Fibroblast of the aortic adventitia (primary cell): Measurements from ENCODE around the gene MCU. TPM values are rescaled to one million over a fixed set of nuclear protein-coding genes. Genes with fewer than 3 reads are reported as not detected.
"Not testable (repeated sequence)": the region's sequence is repeated elsewhere in the genome, so short reads cannot be mapped to it uniquely, and the experiment has no call there.

Source experiments
- DNase-seq: peaks from one replicate; pipeline ENCODE4 v3.0.0-alpha.2; 2010; ENCODE audit warnings: low read depth
- H3K4me3 ChIP-seq: 2 replicates; pipeline ENCODE4 v1.5.1; 2011; ENCODE audit warnings: low read depth, mild to moderate bottlenecking, control low read depth, low read length, moderate library complexity
- total RNA-seq: library from RNA; depleted of rRNA; stranded (reverse); fragments of >200 nt; gene quantifications from 2 replicates; pipeline ENCODE4 v1.2.3, GENCODE V29; 2012; ENCODE audit warnings: low replicate concordance
- TF ChIP-seq, protein P1 (sequence below): IDR thresholded peaks from 2 replicates; pipeline ENCODE4 v1.5.1; 2011; ENCODE audit warnings: mild to moderate bottlenecking, low read length, control low read depth, inconsistent platforms; ENCODE audit not compliant: insufficient read depth

Gene MCU
- total RNA-seq, 1 donor: 32.5 TPM

DNA sequence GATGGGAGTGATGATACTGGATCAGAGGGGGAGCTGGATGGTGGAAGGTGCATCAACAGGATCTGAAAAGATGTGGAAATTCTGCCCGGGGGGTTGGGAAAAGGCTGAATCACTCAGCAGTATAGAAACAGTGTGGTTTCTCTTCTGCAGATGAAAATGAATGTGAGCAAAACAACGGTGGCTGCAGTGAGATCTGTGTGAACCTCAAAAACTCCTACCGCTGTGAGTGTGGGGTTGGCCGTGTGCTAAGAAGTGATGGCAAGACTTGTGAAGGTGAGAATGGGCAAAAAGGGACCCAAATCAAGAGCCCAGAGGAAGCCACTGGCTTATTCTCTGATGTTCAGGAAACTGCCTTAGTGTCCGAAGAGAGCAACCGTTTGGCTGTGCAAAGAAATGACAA is 214.5 kb downstream of the MCU start:
- H3K4me3 ChIP-seq: no peak overlapping the region
- TF ChIP-seq, protein P1, sequence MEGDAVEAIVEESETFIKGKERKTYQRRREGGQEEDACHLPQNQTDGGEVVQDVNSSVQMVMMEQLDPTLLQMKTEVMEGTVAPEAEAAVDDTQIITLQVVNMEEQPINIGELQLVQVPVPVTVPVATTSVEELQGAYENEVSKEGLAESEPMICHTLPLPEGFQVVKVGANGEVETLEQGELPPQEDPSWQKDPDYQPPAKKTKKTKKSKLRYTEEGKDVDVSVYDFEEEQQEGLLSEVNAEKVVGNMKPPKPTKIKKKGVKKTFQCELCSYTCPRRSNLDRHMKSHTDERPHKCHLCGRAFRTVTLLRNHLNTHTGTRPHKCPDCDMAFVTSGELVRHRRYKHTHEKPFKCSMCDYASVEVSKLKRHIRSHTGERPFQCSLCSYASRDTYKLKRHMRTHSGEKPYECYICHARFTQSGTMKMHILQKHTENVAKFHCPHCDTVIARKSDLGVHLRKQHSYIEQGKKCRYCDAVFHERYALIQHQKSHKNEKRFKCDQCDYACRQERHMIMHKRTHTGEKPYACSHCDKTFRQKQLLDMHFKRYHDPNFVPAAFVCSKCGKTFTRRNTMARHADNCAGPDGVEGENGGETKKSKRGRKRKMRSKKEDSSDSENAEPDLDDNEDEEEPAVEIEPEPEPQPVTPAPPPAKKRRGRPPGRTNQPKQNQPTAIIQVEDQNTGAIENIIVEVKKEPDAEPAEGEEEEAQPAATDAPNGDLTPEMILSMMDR: no peak
- no peak for DNase-seq

DNA sequence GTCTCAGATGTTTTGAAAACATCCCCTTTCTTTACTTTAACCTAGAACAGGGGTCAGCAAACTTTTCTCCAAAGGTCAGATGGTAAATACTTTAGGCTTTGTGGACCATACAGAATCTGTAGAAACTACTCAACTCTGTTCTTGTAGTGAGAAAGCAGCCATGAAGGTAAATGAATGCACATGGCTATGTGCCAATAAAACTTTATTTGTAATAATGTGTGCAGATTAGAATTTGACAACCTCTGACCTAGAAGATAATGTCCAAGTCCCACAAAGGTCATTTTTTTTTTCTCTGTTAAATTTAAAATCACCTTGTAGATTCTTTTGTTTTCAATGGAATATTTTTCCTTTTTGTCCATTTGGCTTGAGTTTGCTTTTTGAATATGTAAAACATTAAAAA is 218.8 kb downstream of the MCU start:
- TF ChIP-seq, protein P1: no peak
- H3K4me3 ChIP-seq: no peak overlapping the region
- no peak for DNase-seq

DNA sequence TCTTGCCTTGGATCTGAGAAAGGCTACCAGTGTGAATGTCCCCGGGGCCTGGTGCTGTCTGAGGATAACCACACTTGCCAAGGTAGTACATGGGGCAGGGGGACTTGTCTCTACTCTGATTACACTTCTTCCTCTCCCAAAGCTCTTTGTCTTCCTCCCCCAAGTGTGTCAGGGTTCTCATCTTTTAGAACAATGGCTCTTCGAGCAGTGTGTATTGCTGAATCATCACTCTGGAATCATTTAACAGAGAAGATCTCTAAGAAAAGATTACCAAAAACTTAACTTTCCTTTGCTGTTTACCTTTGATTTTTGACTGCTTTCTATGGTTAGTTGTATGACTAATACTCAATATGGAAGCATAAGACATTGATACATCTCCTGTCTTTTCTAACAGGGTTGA is 219.8 kb downstream of the MCU start:
- H3K4me3 ChIP-seq: no peak overlapping the region
- TF ChIP-seq, protein P1: no peak
- DNase-seq: peak; percentile 27

DNA sequence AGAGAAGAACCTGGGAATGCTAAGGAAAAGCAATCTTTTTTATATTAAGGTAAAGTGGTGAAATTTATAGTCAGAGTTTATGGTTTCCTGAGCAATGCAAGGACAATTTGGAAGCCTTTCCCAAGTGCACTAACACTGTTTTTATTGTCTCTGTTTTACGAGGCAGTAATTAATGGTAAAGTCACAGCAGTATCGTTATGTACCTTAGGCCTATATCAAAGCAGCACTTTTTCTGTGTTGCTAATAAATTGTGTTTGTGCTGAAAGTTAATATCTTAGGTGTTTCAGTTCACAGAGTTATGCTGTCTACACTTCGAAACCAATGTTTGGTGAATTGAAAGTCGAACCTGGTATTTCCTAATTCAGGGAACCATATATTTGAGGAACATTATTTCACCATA is 220.8 kb downstream of the MCU start:
- DNase-seq: no peak
- TF ChIP-seq, protein P1: no peak
- H3K4me3 ChIP-seq: no peak overlapping the region

DNA sequence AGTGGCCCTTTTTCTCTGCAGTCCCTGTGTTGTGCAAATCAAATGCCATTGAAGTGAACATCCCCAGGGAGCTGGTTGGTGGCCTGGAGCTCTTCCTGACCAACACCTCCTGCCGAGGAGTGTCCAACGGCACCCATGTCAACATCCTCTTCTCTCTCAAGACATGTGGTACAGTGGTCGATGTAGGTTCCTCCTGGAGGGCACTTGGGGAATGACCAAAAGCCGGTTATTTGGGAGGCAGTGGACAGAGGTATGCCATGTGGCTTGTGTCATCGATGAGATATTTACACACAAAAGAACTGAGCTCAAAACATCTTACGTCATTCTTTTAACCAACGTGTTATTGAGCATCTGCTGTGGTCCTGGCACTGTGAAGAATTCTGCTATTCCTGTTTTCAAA is 221.3 kb downstream of the MCU start:
- no peak for DNase-seq
- no peak overlapping the region for H3K4me3 ChIP-seq
- TF ChIP-seq, protein P1: no peak

DNA sequence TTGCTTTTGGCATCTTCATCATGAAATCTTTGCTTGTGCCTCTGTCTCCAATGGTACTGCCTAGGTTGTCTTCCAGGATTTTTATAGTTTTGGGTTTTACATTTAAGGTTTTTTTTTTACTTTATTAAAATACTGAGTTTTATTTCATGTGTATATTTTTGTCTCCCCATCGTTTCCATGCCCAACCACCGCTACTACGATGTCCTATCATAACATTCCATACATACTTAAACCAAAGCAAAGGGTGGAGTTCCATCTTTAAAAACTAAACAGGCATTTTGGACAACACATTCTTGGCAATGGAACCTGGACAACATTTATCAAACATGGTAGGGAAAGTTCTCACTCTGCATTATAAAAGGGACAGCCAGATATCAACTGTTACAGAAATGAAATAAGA is 225.3 kb downstream of the MCU start:
- H3K4me3 ChIP-seq: not testable (repeated sequence)
- DNase-seq: peak; percentile 64

DNA sequence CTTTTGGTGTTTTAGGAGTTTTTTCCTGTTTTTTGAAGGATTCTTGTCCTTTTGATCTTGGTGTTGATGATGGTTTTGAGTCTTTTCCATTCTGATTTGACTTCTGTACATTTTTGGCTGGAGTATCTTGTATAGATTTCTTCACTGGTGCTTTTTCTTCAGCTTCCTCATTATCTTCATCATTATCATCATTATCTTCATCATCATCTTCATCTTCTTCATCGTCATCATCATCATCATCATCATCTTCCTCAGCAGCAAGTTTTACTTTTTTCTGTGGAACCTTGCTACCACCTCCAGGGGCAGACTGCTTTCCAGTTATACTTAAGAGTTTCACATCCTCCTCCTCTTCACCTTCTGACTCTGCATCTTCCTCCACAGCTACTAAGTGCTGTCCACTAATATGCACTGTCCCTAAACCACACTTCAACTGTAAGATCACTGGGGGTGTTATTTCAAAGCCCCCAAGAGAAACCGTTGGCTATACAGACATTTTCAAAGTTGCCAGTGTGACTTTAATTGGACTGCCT is 225.9 kb downstream of the MCU start:
- DNase-seq, H3K4me3 ChIP-seq: not testable (repeated sequence)

DNA sequence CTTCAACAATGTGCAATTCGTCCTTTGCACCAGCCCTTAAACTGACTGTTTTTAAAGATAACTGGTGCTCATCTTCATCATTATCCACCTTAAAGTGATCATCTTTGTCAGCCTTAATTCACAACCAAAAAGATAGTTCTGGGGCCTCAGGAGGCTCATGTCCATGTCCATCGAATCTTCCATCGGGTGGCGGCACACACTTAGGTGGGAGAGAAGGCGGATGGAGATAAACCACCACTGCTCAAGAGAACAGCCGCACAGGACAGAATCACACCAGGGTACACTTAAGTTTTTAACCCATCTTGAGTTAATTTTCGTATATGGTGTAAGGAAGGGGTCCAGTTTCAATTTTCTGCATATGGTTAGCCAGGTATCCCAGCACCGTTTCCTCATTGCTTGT is 226.4 kb downstream of the MCU start:
- no peak overlapping the region for H3K4me3 ChIP-seq
- TF ChIP-seq, protein P1: no peak
- no peak for DNase-seq

DNA sequence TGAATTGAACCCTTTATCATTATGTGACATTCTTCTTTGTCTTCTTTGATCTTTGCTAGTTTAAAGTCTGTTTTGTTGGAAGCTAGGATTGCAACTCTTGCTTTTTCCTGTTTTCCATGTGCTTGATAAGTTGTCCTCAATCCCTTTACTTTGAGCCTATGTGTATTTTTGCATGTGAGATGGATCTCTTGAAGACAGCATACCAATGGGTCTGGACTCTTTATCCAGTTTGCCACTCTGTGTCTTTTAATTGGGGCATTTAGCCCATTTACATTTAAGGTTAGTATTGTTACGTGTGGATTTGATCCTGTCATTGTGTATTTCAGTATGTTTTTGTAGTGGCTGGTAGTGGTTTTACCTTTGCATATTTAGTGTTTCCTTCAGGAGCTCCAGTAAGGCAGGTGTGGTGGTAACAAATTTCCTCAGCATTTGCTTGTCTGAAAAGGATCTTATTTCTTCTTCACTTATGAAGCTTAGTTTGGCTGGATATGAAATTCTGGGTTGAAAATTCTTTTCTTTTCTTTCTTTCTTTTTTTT is 229.3 kb downstream of the MCU start:
- not testable (repeated sequence) for H3K4me3 ChIP-seq, DNase-seq
